Type B pancreatic cell (in vitro differentiated cells): ENCODE data around the gene UNC119B. TPM values are rescaled to one million over a fixed set of nuclear protein-coding genes. Genes with fewer than 3 reads are reported as not detected.

ENCODE experiments used
- DNase-seq: peaks from one replicate; pipeline ENCODE4 v3.0.0; 2021; ENCODE audit warnings: mixed read lengths; ENCODE audit not compliant: unreplicated experiment; ENCODE audit errors: extremely low spot score
- H3K27ac Mint-ChIP-seq: 2 replicates; pipeline ENCODE4 v1.8.0; 2021; ENCODE audit warnings: mild to moderate bottlenecking, mixed read lengths
- H3K27me3 Mint-ChIP-seq: 2 replicates; pipeline ENCODE4 v1.8.0; 2021; ENCODE audit warnings: mixed read lengths
- H3K36me3 Mint-ChIP-seq: 2 replicates; pipeline ENCODE4 v1.8.0; 2021; ENCODE audit warnings: mixed read lengths
- H3K4me1 Mint-ChIP-seq: one replicate; pipeline ENCODE4 v1.8.0; 2021; ENCODE audit warnings: mixed read lengths; ENCODE audit not compliant: unreplicated experiment
- H3K4me3 Mint-ChIP-seq: 2 replicates; pipeline ENCODE4 v1.8.0; 2021; ENCODE audit warnings: mild to moderate bottlenecking, mixed read lengths
- H3K9me3 Mint-ChIP-seq: 2 replicates; pipeline ENCODE4 v1.8.0; 2021; ENCODE audit warnings: mixed read lengths
- CTCF ChIP-seq: fragments of 200-600 bp; sonication (generic); conservative IDR thresholded peaks from 2 replicates; pipeline ENCODE4 v1.5.0; 2021; ENCODE audit warnings: antibody characterized with exemption, mild to moderate bottlenecking
- total RNA-seq: library from RNA; stranded (reverse); gene quantifications from 2 replicates; pipeline ENCODE4 v1.2.1, GENCODE V29; 2021; ENCODE audit warnings: low replicate concordance

UNC119B gene
- total RNA-seq, 1 donor from 2014 or later: 57.2 TPM

- Mint-ChIP-seq H3K36me3 (peaks cover 18% of the 10 kb centered on the region), H3K27ac (no peak overlapping the region), H3K4me1 (peaks cover 38% of the 10 kb centered on the region), H3K9me3 (peaks cover 12% of the 10 kb centered on the region), H3K4me3 (no peak overlapping the region), H3K27me3 (no peaks in the 10 kb centered on the region)
- no peak for DNase-seq
- TF ChIP-seq CTCF: no peak
Measured at GRCh38 chr12:120757949-120758348, 47.7 kb downstream of the UNC119B start.

DNA sequence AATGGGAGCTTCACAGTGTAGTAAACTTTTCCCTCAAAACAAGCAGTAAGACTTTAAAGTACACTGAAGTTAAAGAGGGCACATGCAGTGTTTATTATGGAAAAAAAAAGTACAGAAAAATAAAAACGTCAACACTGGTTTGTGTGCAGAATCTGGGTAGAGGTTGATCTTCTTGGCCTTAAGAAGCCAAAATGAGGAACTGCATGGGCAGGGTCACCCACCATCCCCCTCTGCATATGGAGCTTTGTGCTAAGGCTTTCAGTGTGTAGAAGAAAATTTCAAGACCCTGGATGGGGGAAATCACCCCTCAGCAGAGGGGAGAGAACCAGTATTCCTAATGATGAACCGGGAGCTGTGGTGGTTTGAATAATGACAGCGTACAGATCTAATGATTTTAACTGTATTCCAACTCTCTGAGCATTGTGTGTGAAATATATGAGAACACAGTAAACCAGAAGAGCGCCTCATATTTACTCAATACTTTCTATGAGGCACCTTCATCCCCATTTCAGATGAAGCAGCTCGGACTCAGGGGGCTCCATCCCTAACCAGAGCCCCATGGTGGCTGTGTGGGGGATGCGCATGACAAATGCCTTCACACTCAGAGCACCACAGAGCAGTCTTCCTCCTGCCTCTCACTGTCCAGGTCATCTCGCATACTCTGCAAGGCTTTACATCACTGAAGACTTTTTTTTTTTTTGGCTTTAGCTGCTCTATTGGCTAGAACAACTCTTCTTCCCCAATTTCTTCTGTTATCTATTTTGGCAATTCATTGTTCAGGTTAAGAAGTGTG is 48.7 kb downstream of the UNC119B start:
- TF ChIP-seq CTCF: no peak
- no peak for DNase-seq
- H3K4me3 Mint-ChIP-seq: no peak overlapping the region
- H3K27me3 Mint-ChIP-seq: no peaks in the 10 kb centered on the region
- H3K36me3 Mint-ChIP-seq: peaks cover 18% of the 10 kb centered on the region
- H3K27ac Mint-ChIP-seq: peak overlapping the region; percentile 64
- H3K9me3 Mint-ChIP-seq: peaks cover 12% of the 10 kb centered on the region
- peaks cover 38% of the 10 kb centered on the region for H3K4me1 Mint-ChIP-seq

GRCh38 chr12:120759591-120760348 is 49.5 kb downstream of the UNC119B start:
- peak overlapping the region; percentile 97 for H3K27ac Mint-ChIP-seq
- no peaks in the 10 kb centered on the region for H3K27me3 Mint-ChIP-seq
- peaks cover 11% of the 10 kb centered on the region for H3K9me3 Mint-ChIP-seq
- no peak for DNase-seq
- peaks cover 23% of the 10 kb centered on the region for H3K36me3 Mint-ChIP-seq
- TF ChIP-seq CTCF: no peak
- H3K4me3 Mint-ChIP-seq: peak overlapping the region; percentile 61
- H3K4me1 Mint-ChIP-seq: peaks cover 38% of the 10 kb centered on the region

DNA sequence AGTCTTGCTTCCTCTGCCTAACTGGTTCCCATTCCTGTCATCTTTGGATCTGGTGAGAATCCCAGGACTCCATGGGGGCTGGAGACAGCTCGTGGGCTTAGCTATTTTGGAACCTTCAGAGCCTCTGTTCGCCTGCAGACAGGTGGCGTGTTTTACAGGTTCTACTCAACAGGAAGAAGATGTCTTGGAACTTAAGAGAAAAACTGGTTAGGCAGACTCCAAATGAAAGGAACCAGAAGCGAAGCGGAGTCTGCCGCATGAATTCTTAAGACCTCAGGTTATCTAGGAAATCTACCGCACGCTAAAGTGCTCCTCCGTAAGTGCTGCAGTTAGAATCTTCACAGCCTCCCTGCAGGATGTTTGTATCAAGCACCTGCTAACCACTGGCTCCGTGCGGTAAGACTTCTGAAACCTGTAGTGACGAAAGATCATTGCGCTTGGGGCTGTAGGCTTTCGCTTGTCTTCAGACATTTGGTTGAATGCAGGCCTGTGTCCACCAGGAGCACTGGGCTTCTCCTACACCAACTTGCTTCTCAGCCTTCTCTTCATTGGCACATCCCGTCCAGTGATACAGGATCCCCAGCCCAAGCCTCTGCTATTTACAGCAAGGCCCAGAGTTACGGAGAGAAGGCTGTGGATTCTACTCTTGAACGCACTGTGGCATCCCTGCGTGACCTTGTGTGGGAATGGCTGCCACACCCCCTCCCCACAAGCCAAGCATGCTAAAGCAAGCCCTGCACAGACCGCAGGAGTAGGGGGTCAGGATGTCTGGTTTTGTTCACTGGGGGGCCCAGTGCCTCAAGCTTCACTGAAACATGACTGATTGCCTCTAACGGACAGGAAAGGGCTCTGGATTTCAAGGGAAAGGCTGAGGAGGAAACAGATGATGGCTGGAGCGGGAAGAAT is 50.3 kb downstream of the UNC119B start:
- H3K4me1 Mint-ChIP-seq: peaks cover 38% of the 10 kb centered on the region
- peaks cover 24% of the 10 kb centered on the region for H3K36me3 Mint-ChIP-seq
- H3K4me3 Mint-ChIP-seq: peak overlapping the region; percentile 79
- TF ChIP-seq CTCF: no peak
- DNase-seq: no peak
- H3K9me3 Mint-ChIP-seq: peaks cover 5% of the 10 kb centered on the region
- H3K27me3 Mint-ChIP-seq: no peaks in the 10 kb centered on the region
- peak overlapping the region; percentile 97 for H3K27ac Mint-ChIP-seq

GRCh38 chr12:120761519-120761934 is 51.3 kb downstream of the UNC119B start:
- Mint-ChIP-seq H3K4me1 (peaks cover 38% of the 10 kb centered on the region), H3K27ac (peak overlapping the region; percentile 97), H3K9me3 (peaks cover 5% of the 10 kb centered on the region), H3K27me3 (no peaks in the 10 kb centered on the region), H3K4me3 (peak overlapping the region; percentile 79), H3K36me3 (peaks cover 30% of the 10 kb centered on the region)
- DNase-seq: no peak
- no peak for TF ChIP-seq CTCF
